HEK293 (cell line): ENCODE measurements around the gene DCBLD2.
"Not testable (repeated sequence)": the region's sequence is repeated elsewhere in the genome, so short reads cannot be mapped to it uniquely, and the experiment has no call there.

Experiments
- CTCF ChIA-PET: fragments of 350-600 bp; formaldehyde crosslinking; extraction: SDS; loops from one replicate; lab custom pipeline; 2021; ENCODE audit warnings: antibody characterized with exemption; lab: Yijun Ruan, JAX
- POLR2A ChIA-PET: fragments of 300-600 bp; formaldehyde crosslinking; extraction: SDS; loops from one replicate; lab custom pipeline; 2020; ENCODE audit warnings: antibody characterized with exemption, inconsistent platforms; lab: Yijun Ruan, JAX
- H3K27ac ChIP-seq: fragments of 200-500 bp; sonication (Bioruptor generic); 2 replicates; pipeline ENCODE4 v1.5.1; 2014; ENCODE audit warnings: low read depth, low read length, control low read depth, inconsistent platforms; ENCODE audit errors: extremely low read depth
- H3K36me3 ChIP-seq, 2 experiments: fragments of 200-500 bp in 1 of 2; sonication (Bioruptor generic) in 1 of 2; 1 replicate in 1 of 2; 2 replicates in 1 of 2; pipeline ENCODE4 v1.5.1; 2014 to 2017; ENCODE audit warnings: inconsistent platforms in 2 of 2, low read length in 2 of 2; ENCODE audit not compliant: control insufficient read depth in 2 of 2, insufficient read depth in 1 of 2
- H3K4me1 ChIP-seq: fragments of 200-500 bp; sonication (Bioruptor generic); 2 replicates; pipeline ENCODE4 v1.5.1; 2014; ENCODE audit warnings: mild to moderate bottlenecking, low read length, inconsistent platforms; ENCODE audit not compliant: control insufficient read depth, insufficient read depth
- H3K4me3 ChIP-seq: 2 replicates; pipeline ENCODE4 v1.5.1; 2011; ENCODE audit warnings: low read depth, mild to moderate bottlenecking, control low read depth, low read length, moderate library complexity
- H3K9me3 ChIP-seq: fragments of 200-500 bp; sonication (Bioruptor generic); 2 replicates; pipeline ENCODE4 v1.5.1; 2014; ENCODE audit warnings: low read depth, low read length, inconsistent platforms; ENCODE audit not compliant: control insufficient read depth, insufficient read depth
- GLIS1 ChIP-seq: fragments of 450-650 bp; formaldehyde crosslinking; IDR thresholded peaks from 2 replicates; pipeline ENCODE4 v1.5.1; 2016; ENCODE audit warnings: missing biosample characterization, missing genetic modification characterization
- GLIS2 ChIP-seq: fragments of 450-650 bp; formaldehyde crosslinking; IDR thresholded peaks from 2 replicates; pipeline ENCODE4 v1.5.1; 2016; ENCODE audit warnings: missing biosample characterization, missing genetic modification characterization
- KLF7 ChIP-seq: fragments of 450-650 bp; formaldehyde crosslinking; IDR thresholded peaks from 2 replicates; pipeline ENCODE4 v1.5.1; 2016; ENCODE audit warnings: missing biosample characterization, missing genetic modification characterization, borderline replicate concordance
- PRDM10 ChIP-seq: fragments of 450-650 bp; formaldehyde crosslinking; IDR thresholded peaks from 2 replicates; pipeline ENCODE4 v1.5.1; 2016; ENCODE audit warnings: missing biosample characterization, missing genetic modification characterization
- SETDB1 ChIP-seq: IDR thresholded peaks from one replicate; pipeline ENCODE4 v1.6.1; 2017; ENCODE audit warnings: mild to moderate bottlenecking, low read length, moderate library complexity, mixed read lengths; ENCODE audit not compliant: insufficient read length
- ZIC2 ChIP-seq: fragments of 450-650 bp; formaldehyde crosslinking; IDR thresholded peaks from 2 replicates; pipeline ENCODE4 v1.5.1; 2016; ENCODE audit warnings: missing biosample characterization, missing genetic modification characterization
- ZNF114 ChIP-seq: fragments of 450-650 bp; formaldehyde crosslinking; IDR thresholded peaks from 2 replicates; pipeline ENCODE4 v1.5.0; 2017; ENCODE audit warnings: missing biosample characterization, missing genetic modification characterization
- ZNF202 ChIP-seq: fragments of 450-650 bp; formaldehyde crosslinking; IDR thresholded peaks from 2 replicates; pipeline ENCODE4 v1.5.1; 2016; ENCODE audit warnings: missing biosample characterization, missing genetic modification characterization, borderline replicate concordance
- ZNF248 ChIP-seq: fragments of 450-650 bp; formaldehyde crosslinking; IDR thresholded peaks from 2 replicates; pipeline ENCODE4 v1.5.1; 2017; ENCODE audit warnings: missing biosample characterization, missing genetic modification characterization
- ZNF274 ChIP-seq, 2 experiments: fragments of 200-500 bp in 1 of 2; fragments of 450-650 bp in 1 of 2; sonication (Bioruptor generic) in 1 of 2; formaldehyde crosslinking in 1 of 2; IDR thresholded peaks; 2 replicates each; pipeline versions ENCODE4 v1.5.1 to v1.6.1; 2014 to 2016; ENCODE audit warnings: borderline replicate concordance in 1 of 2, inconsistent platforms in 1 of 2, low read length in 1 of 2, missing biosample characterization in 1 of 2, missing genetic modification characterization in 1 of 2
- ZNF366 ChIP-seq: fragments of 450-650 bp; formaldehyde crosslinking; conservative IDR thresholded peaks from 2 replicates; pipeline ENCODE4 v1.5.1; 2016; ENCODE audit warnings: missing biosample characterization, missing genetic modification characterization
- ZNF529 ChIP-seq: fragments of 450-650 bp; formaldehyde crosslinking; IDR thresholded peaks from 2 replicates; pipeline ENCODE4 v1.5.1; 2017; ENCODE audit warnings: missing genetic modification characterization, missing biosample characterization; ENCODE audit not compliant: insufficient replicate concordance
- ZNF555 ChIP-seq: fragments of 450-650 bp; formaldehyde crosslinking; conservative IDR thresholded peaks from 2 replicates; pipeline ENCODE4 v1.5.1; 2017; ENCODE audit warnings: missing biosample characterization, mild to moderate bottlenecking, missing genetic modification characterization, inconsistent platforms
- ZNF626 ChIP-seq: fragments of 450-650 bp; sonication (Bioruptor Pico); formaldehyde crosslinking; IDR thresholded peaks from 2 replicates; pipeline ENCODE4 v1.5.1; 2018; ENCODE audit warnings: missing biosample characterization, missing genetic modification characterization, inconsistent platforms
- ZNF777 ChIP-seq: fragments of 450-650 bp; formaldehyde crosslinking; IDR thresholded peaks from 2 replicates; pipeline ENCODE4 v1.5.1; 2017; ENCODE audit warnings: missing biosample characterization, missing genetic modification characterization, borderline replicate concordance
- TF ChIP-seq, protein P1 (sequence below): fragments of 450-650 bp; formaldehyde crosslinking; IDR thresholded peaks from 2 replicates; pipeline ENCODE4 v1.5.1; 2017; ENCODE audit warnings: missing biosample characterization, missing genetic modification characterization

Gene DCBLD2

GRCh38 chr3:98874602-98875249 is 26.8 kb downstream of the DCBLD2 start (continued):
- TF ChIP-seq ZIC2 (no peak), ZNF529 (tag by site-specific recombination) (no peak), ZNF626 (tag by site-specific recombination) (no peak), GLIS1 (tag by site-specific recombination) (no peak), KLF7 (tag by site-specific recombination) (no peak), PRDM10 (tag by site-specific recombination) (no peak), ZNF366 (tag by site-specific recombination) (no peak)
- TF ChIP-seq, protein P1, sequence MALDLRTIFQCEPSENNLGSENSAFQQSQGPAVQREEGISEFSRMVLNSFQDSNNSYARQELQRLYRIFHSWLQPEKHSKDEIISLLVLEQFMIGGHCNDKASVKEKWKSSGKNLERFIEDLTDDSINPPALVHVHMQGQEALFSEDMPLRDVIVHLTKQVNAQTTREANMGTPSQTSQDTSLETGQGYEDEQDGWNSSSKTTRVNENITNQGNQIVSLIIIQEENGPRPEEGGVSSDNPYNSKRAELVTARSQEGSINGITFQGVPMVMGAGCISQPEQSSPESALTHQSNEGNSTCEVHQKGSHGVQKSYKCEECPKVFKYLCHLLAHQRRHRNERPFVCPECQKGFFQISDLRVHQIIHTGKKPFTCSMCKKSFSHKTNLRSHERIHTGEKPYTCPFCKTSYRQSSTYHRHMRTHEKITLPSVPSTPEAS (tag by site-specific recombination): no peak

DNA sequence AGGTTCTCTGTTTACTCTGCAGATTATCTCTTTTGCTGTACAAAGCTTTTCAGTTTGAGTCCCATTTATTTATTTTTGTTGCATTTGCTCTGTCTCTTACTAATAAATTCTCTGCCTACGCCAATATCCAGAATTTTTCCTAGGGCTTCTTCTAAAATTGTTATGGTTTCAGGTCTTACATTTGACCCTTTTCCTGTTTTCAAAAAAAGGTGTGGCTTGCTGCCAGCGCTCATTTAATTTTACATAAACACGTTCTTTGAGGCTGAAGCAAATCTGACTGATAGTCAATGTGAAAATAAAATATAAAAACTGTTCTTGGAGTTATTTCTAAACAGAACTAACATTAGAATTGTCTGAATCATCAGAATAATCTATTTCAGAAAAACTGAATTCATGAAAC is 32.1 kb downstream of the DCBLD2 start:
- peaks cover 0 to 5% of the 10 kb centered on the region in 2 experiments; a peak in 1 of 3 replicates for H3K36me3 ChIP-seq
- no peak overlapping the region for H3K4me3 ChIP-seq
- no peaks in the 10 kb centered on the region for H3K4me1 ChIP-seq
- H3K9me3 ChIP-seq: no peaks in the 10 kb centered on the region
- no peak for TF ChIP-seq ZNF114 (tag by site-specific recombination)
- no peak for TF ChIP-seq GLIS2 (tag by site-specific recombination)
- no peak for TF ChIP-seq SETDB1
- no peak for TF ChIP-seq ZNF248 (tag by site-specific recombination)
- no peak for TF ChIP-seq ZNF274 (IDR thresholded peaks at IDR 0.05; ENCODE audit: low read length)
- no peak for TF ChIP-seq ZNF274 (tag by site-specific recombination; IDR thresholded peaks at IDR 0.05; ENCODE audit: borderline replicate concordance)
- no peak for TF ChIP-seq ZNF777 (tag by site-specific recombination)
- no peak for TF ChIP-seq ZNF555
- H3K27ac ChIP-seq: no peak overlapping the region
- ChIA-PET CTCF (no interaction called here), POLR2A (no interaction called here)

GRCh38 chr3:98857971-98858370 is 43.5 kb downstream of the DCBLD2 start:
- H3K36me3 ChIP-seq, H3K4me3 ChIP-seq, H3K9me3 ChIP-seq, CTCF ChIA-PET, POLR2A ChIA-PET, H3K27ac ChIP-seq, H3K4me1 ChIP-seq: not testable (repeated sequence)
- TF ChIP-seq ZNF202 (tag by site-specific recombination): 0 out of 2 replicates have a peak, but pooled peaks have one; percentile 20

DNA sequence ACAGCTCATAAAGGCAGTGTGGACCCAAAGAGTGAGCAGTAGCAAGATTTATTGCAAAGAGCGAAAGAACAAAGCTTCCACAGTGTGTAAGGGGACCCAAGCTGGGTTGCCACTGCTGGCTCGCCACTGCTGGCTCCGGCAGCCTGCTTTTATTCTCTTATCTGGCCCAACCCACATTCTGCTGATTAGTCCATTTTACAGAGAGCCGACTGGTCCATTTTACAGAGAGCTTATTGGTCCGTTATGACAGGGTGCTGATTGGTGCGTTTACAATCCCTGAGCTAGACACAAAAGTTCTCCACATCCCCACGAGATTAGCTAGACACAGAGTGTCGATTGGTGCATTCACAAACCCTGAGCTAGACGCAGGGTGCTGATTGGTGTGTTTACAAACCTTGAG is 44.2 kb downstream of the DCBLD2 start:
- H3K4me1 ChIP-seq, CTCF ChIA-PET, H3K36me3 ChIP-seq, H3K4me3 ChIP-seq, H3K27ac ChIP-seq, POLR2A ChIA-PET, H3K9me3 ChIP-seq: not testable (repeated sequence)
